K562 (cell line): ENCODE data around the gene AMOT. TPM values are rescaled to one million over a fixed set of nuclear protein-coding genes. Genes with fewer than 3 reads are reported as not detected.

Source experiments
- ATAC-seq: fragments of 200-7000 bp; cut with Tn5 transposase; 3 replicates; pipeline ENCODE4 v1.9.1; 2020; ENCODE audit warnings: moderate library complexity
- BruUV-seq: library from RNA; stranded (reverse); fragments of 400-500 nt; replicated peaks from 2 replicates; lab custom pipeline; 2021; lab: Mats Ljungman, UMichigan
- CTCF ChIA-PET: fragments of 300-600 bp; formaldehyde crosslinking; extraction: SDS; loops from one replicate; lab custom pipeline; 2021; ENCODE audit warnings: low intra/inter-chr PET ratio; lab: Yijun Ruan, JAX
- POLR2A ChIA-PET: fragments of 300-600, 350-650 bp; sonication (Branson Sonifier 250); formaldehyde crosslinking; extraction: SDS; loops from one replicate; lab custom pipeline; 2021; ENCODE audit warnings: antibody characterized with exemption, inconsistent platforms; lab: Yijun Ruan, JAX
- DNase-seq, 4 experiments: peaks; one replicate each; pipeline versions ENCODE4 v3.0.0 to v3.0.0-alpha.2; 2011 to 2018; ENCODE audit warnings: low spot score in 3 of 4, mixed read lengths in 3 of 4; ENCODE audit errors: extremely low read depth in 1 of 4
- FAIRE-seq: peaks from 2 replicates; lab custom pipeline; 2011; peaks lifted over from hg19 to GRCh38; lab: Jason Lieb, UNC
- H2AFZ ChIP-seq: 2 replicates; pipeline ENCODE4 v1.6.0; 2011; ENCODE audit warnings: low read depth, low read length, control low read depth, inconsistent platforms
- H3K27ac ChIP-seq: fragments of 200-600 bp; 3 replicates; pipeline ENCODE4 v1.8.0; 2011; ENCODE audit warnings: low read depth, mild to moderate bottlenecking, control low read depth, inconsistent platforms, low read length, moderate library complexity, mixed read lengths; ENCODE audit errors: extremely low read depth
- H3K27me3 ChIP-seq, 2 experiments: fragments of 300-600 bp in 1 of 2; 2 replicates in 1 of 2; 3 replicates in 1 of 2; pipeline versions ENCODE4 v1.6.0 to v1.8.0; 2011; ENCODE audit warnings: inconsistent platforms in 2 of 2, low read length in 2 of 2, mild to moderate bottlenecking in 1 of 2, mixed read lengths in 1 of 2, moderate library complexity in 1 of 2; ENCODE audit not compliant: control insufficient read depth in 2 of 2, insufficient read depth in 2 of 2
- H3K36me3 ChIP-seq: fragments of 300-600 bp; 3 replicates; pipeline ENCODE4 v1.8.0; 2011; ENCODE audit warnings: mild to moderate bottlenecking, low read length, inconsistent platforms; ENCODE audit not compliant: control insufficient read depth, insufficient read depth
- H3K4me1 ChIP-seq, 2 experiments: fragments of 200-600 bp in 1 of 2; replicated peaks in 1 of 2; 2 replicates in 1 of 2; 3 replicates in 1 of 2; pipeline versions ENCODE4 v1.5.1 to v1.8.0; 2011; ENCODE audit warnings: inconsistent platforms in 2 of 2, low read length in 2 of 2, mild to moderate bottlenecking in 1 of 2, mixed read lengths in 1 of 2, moderate library complexity in 1 of 2; ENCODE audit not compliant: control insufficient read depth in 2 of 2, insufficient read depth in 2 of 2
- H3K4me2 ChIP-seq: 2 replicates; pipeline ENCODE4 v1.6.1; 2011; ENCODE audit warnings: low read length, control low read depth, inconsistent platforms, mixed read lengths; ENCODE audit not compliant: insufficient read depth
- H3K4me3 ChIP-seq: fragments of 200-600 bp; sonication (generic), shearing (Covaris generic); 2 replicates; pipeline ENCODE4 v1.5.1; 2016; ENCODE audit warnings: control low read depth, inconsistent platforms
- H3K79me2 ChIP-seq: fragments of 200-600 bp; 3 replicates; pipeline ENCODE4 v1.8.0; 2011; ENCODE audit warnings: low read length, inconsistent platforms; ENCODE audit not compliant: control insufficient read depth, insufficient read depth
- H3K9ac ChIP-seq, 2 experiments: 2 replicates each; pipeline versions ENCODE4 v1.6.0 to v1.6.1; 2011; ENCODE audit warnings: low read depth in 2 of 2, low read length in 2 of 2, control low read depth in 1 of 2, inconsistent platforms in 1 of 2, mild to moderate bottlenecking in 1 of 2, mixed read lengths in 1 of 2; ENCODE audit not compliant: insufficient read depth in 1 of 2
- H3K9me1 ChIP-seq: one replicate; pipeline ENCODE4 v1.6.0; 2011; ENCODE audit warnings: inconsistent platforms, mild to moderate bottlenecking, low read length, moderate library complexity; ENCODE audit not compliant: control insufficient read depth, insufficient read depth
- H3K9me3 ChIP-seq: replicated peaks from 2 replicates; pipeline ENCODE4 v1.5.1; 2011; ENCODE audit warnings: low read depth, low read length, inconsistent platforms; ENCODE audit not compliant: control insufficient read depth, insufficient read depth
- H4K20me1 ChIP-seq: replicated peaks from 2 replicates; pipeline ENCODE4 v1.6.1; 2011; ENCODE audit warnings: low read length, inconsistent platforms, mixed read lengths; ENCODE audit not compliant: control insufficient read depth, insufficient read depth
- HNRNPK ChIP-seq: fragments of 200-400 bp; formaldehyde crosslinking; IDR thresholded peaks from one replicate; pipeline ENCODE4 v1.6.1; 2018; ENCODE audit warnings: mild to moderate bottlenecking, low read depth, low read length; ENCODE audit not compliant: poor library complexity, severe bottlenecking
- KDM1A ChIP-seq, 2 experiments: fragments of 450-650 bp; IDR thresholded peaks; 2 replicates each; pipeline ENCODE4 v1.6.1; 2016; ENCODE audit warnings: mild to moderate bottlenecking in 2 of 2
- LARP7 ChIP-seq: fragments of 450-650 bp; IDR thresholded peaks from 2 replicates; pipeline ENCODE4 v1.6.1; 2016
- MEF2A ChIP-seq: IDR thresholded peaks from 2 replicates; pipeline ENCODE4 v1.6.1; 2011; ENCODE audit warnings: low read depth, mild to moderate bottlenecking, low read length, moderate library complexity; ENCODE audit not compliant: control insufficient read depth
- ZNF384 ChIP-seq: IDR thresholded peaks from 2 replicates; pipeline ENCODE4 v1.6.1; 2012; ENCODE audit warnings: low read depth, low read length, improper control_type of control experiment
- ZNF507 ChIP-seq: conservative IDR thresholded peaks from 2 replicates; pipeline ENCODE4 v1.6.1; 2017; ENCODE audit warnings: missing genetic modification characterization, missing compliant biosample characterization
- ZNF696 ChIP-seq: fragments of 250-450 bp; sonication (Bioruptor Pico); conservative IDR thresholded peaks from 2 replicates; pipeline ENCODE4 v1.4.0; 2020; ENCODE audit warnings: mild to moderate bottlenecking, moderate library complexity
- WGBS: fragments of 100-300 bp; shearing (Covaris generic); methylation state at CpG from one replicate; pipeline ENCODE4 v1.1.6; 2016; ENCODE audit warnings: low coverage, mixed read lengths; ENCODE audit not compliant: insufficient coverage; ENCODE audit errors: missing lambda C conversion rate; 5-methylcytosine and 5-hydroxymethylcytosine counted together
- in situ Hi-C: fragments of 300-500 bp; cut with MboI; formaldehyde crosslinking; loops from 4 replicates; pipeline ENCODE4 v1.15.0; 2018; ENCODE audit warnings: inconsistent platforms, mixed read lengths
- intact Hi-C: fragments of 100-400 bp; cut with micrococcal nuclease; formaldehyde crosslinking; loops from 2 replicates; pipeline ENCODE4 v1.14.2; 2022
- polyA plus RNA-seq, 8 experiments: library from polyadenylated mRNA; depleted of rRNA in 4 of 8; stranded (reverse) in 5 of 8; unstranded in 3 of 8; fragments of >200 nt; fragmentation: Nextera tagmentation in 2 of 8; fragmentation: Illumina TruSeq in 1 of 8; extraction: Ambion mirVana in 2 of 8; extraction: Trizol in 1 of 8; gene quantifications; 2 replicates each; pipeline versions ENCODE4 v1.2.1 to v1.2.3, GENCODE V29; 2011 to 2014; ENCODE audit warnings: inconsistent platforms in 1 of 8, missing spikeins in 1 of 8
- total RNA-seq, 7 experiments: library from RNA; depleted of rRNA in 6 of 7; stranded (reverse); fragments of >200 nt in 6 of 7; fragmentation: Illumina TruSeq in 2 of 7; extraction: Trizol in 2 of 7; gene quantifications; 2 replicates each; pipeline versions ENCODE4 v1.2.1 to v1.2.3, GENCODE V29; 2011 to 2021; ENCODE audit warnings: low replicate concordance in 1 of 7
- TF ChIP-seq, protein P1 (sequence below): fragments of 450-650 bp; IDR thresholded peaks from 2 replicates; pipeline ENCODE4 v1.6.1; 2016; ENCODE audit warnings: mild to moderate bottlenecking, moderate library complexity
- TF ChIP-seq, protein P2 (sequence below): fragments of 450-650 bp; IDR thresholded peaks from 2 replicates; pipeline ENCODE4 v1.6.1; 2016; ENCODE audit warnings: antibody characterized with exemption

Gene AMOT
- total and polyA plus RNA-seq, 9 of the 15 experiments (the other 6 are each of a cell fraction or from before 2014, with no cell fraction given) = 0.04 TPM; not detected in 8

DNA sequence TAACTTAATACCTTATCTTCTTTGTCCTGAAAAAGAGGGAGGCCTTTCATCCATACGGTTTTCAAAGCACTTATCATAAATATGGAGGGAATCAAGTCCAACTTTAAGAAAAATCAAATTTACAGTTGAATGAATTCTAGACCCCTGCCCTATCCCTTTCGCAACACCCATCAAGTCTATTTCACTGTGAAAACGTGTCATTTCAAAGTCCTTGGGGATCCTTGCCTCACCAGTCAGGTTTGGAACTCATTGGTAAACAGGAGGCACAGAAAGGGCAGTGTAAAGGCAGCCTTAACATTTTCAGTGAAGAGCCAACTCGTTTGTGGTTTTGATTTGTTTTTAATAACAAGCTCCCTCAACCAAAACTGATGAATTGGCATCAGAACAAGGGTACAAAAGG lies 66.5 kb downstream of the AMOT start:
- CTCF ChIA-PET = no interaction called here
- Histone ChIP-seq H3K9me3 (no peaks in the 10 kb centered on the region), H4K20me1 (no peaks in the 10 kb centered on the region), H3K4me2 (no peak overlapping the region), H3K36me3 (no peaks in the 10 kb centered on the region), H2AFZ (no peak overlapping the region), H3K4me3 (no peak overlapping the region), H3K9ac (no peak overlapping the region), H3K27ac (no peak overlapping the region), H3K9me1 (no peaks in the 10 kb centered on the region), H3K79me2 (no peaks in the 10 kb centered on the region), H3K27me3 (no peaks in the 10 kb centered on the region; a peak in 1 of 5 replicates), H3K4me1 (no peaks in the 10 kb centered on the region; a peak in 1 of 5 replicates)
- ATAC-seq (no peak), FAIRE-seq (no peak), DNase-seq (no peak)
- BruUV-seq = no TSS peak
- POLR2A ChIA-PET = no interaction called here
- WGBS = 3% methylated on average over 4 of the region's 4 CpGs
- in situ Hi-C loops = no loop called here
- TF ChIP-seq ZNF507 (no peak), KDM1A (IDR thresholded peaks at IDR 0.05) (no peak), ZNF384 (no peak), LARP7 (no peak), HNRNPK (no peak), ZNF696 (CRISPR knock-in tag) (no peak), MEF2A (no peak)
- TF ChIP-seq, protein P1, sequence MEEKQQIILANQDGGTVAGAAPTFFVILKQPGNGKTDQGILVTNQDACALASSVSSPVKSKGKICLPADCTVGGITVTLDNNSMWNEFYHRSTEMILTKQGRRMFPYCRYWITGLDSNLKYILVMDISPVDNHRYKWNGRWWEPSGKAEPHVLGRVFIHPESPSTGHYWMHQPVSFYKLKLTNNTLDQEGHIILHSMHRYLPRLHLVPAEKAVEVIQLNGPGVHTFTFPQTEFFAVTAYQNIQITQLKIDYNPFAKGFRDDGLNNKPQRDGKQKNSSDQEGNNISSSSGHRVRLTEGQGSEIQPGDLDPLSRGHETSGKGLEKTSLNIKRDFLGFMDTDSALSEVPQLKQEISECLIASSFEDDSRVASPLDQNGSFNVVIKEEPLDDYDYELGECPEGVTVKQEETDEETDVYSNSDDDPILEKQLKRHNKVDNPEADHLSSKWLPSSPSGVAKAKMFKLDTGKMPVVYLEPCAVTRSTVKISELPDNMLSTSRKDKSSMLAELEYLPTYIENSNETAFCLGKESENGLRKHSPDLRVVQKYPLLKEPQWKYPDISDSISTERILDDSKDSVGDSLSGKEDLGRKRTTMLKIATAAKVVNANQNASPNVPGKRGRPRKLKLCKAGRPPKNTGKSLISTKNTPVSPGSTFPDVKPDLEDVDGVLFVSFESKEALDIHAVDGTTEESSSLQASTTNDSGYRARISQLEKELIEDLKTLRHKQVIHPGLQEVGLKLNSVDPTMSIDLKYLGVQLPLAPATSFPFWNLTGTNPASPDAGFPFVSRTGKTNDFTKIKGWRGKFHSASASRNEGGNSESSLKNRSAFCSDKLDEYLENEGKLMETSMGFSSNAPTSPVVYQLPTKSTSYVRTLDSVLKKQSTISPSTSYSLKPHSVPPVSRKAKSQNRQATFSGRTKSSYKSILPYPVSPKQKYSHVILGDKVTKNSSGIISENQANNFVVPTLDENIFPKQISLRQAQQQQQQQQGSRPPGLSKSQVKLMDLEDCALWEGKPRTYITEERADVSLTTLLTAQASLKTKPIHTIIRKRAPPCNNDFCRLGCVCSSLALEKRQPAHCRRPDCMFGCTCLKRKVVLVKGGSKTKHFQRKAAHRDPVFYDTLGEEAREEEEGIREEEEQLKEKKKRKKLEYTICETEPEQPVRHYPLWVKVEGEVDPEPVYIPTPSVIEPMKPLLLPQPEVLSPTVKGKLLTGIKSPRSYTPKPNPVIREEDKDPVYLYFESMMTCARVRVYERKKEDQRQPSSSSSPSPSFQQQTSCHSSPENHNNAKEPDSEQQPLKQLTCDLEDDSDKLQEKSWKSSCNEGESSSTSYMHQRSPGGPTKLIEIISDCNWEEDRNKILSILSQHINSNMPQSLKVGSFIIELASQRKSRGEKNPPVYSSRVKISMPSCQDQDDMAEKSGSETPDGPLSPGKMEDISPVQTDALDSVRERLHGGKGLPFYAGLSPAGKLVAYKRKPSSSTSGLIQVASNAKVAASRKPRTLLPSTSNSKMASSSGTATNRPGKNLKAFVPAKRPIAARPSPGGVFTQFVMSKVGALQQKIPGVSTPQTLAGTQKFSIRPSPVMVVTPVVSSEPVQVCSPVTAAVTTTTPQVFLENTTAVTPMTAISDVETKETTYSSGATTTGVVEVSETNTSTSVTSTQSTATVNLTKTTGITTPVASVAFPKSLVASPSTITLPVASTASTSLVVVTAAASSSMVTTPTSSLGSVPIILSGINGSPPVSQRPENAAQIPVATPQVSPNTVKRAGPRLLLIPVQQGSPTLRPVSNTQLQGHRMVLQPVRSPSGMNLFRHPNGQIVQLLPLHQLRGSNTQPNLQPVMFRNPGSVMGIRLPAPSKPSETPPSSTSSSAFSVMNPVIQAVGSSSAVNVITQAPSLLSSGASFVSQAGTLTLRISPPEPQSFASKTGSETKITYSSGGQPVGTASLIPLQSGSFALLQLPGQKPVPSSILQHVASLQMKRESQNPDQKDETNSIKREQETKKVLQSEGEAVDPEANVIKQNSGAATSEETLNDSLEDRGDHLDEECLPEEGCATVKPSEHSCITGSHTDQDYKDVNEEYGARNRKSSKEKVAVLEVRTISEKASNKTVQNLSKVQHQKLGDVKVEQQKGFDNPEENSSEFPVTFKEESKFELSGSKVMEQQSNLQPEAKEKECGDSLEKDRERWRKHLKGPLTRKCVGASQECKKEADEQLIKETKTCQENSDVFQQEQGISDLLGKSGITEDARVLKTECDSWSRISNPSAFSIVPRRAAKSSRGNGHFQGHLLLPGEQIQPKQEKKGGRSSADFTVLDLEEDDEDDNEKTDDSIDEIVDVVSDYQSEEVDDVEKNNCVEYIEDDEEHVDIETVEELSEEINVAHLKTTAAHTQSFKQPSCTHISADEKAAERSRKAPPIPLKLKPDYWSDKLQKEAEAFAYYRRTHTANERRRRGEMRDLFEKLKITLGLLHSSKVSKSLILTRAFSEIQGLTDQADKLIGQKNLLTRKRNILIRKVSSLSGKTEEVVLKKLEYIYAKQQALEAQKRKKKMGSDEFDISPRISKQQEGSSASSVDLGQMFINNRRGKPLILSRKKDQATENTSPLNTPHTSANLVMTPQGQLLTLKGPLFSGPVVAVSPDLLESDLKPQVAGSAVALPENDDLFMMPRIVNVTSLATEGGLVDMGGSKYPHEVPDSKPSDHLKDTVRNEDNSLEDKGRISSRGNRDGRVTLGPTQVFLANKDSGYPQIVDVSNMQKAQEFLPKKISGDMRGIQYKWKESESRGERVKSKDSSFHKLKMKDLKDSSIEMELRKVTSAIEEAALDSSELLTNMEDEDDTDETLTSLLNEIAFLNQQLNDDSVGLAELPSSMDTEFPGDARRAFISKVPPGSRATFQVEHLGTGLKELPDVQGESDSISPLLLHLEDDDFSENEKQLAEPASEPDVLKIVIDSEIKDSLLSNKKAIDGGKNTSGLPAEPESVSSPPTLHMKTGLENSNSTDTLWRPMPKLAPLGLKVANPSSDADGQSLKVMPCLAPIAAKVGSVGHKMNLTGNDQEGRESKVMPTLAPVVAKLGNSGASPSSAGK = no peak
- TF ChIP-seq, protein P2, sequence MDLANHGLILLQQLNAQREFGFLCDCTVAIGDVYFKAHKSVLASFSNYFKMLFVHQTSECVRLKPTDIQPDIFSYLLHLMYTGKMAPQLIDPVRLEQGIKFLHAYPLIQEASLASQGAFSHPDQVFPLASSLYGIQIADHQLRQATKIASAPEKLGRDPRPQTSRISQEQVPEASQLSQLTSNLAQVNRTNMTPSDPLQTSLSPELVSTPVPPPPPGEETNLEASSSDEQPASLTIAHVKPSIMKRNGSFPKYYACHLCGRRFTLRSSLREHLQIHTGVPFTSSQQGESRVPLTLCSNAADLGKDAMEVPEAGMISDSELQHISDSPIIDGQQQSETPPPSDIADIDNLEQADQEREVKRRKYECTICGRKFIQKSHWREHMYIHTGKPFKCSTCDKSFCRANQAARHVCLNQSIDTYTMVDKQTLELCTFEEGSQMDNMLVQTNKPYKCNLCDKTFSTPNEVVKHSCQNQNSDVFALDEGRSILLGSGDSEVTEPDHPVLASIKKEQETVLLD = no peak
- intact Hi-C loops = no loop called here
